H1 (cell line): ENCODE results near the gene COPZ1. TPM values are rescaled to one million over a fixed set of nuclear protein-coding genes. Genes with fewer than 3 reads are reported as not detected.

Source experiments
- EGR1 ChIP-seq: IDR thresholded peaks from 2 replicates; pipeline ENCODE4 v1.6.1; 2011; ENCODE audit warnings: low read depth, low read length, borderline replicate concordance
- POU5F1 ChIP-seq: IDR thresholded peaks from 2 replicates; pipeline ENCODE4 v1.6.1; 2011; ENCODE audit warnings: low read depth, mild to moderate bottlenecking, low read length, moderate library complexity
- SRF ChIP-seq: IDR thresholded peaks from 2 replicates; pipeline ENCODE4 v1.6.1; 2011; ENCODE audit warnings: mild to moderate bottlenecking, low read depth, low read length, moderate library complexity
- USF2 ChIP-seq: IDR thresholded peaks from 2 replicates; pipeline ENCODE4 v1.6.1; 2011; ENCODE audit warnings: low read length, improper control_type of control experiment
- polyA plus RNA-seq, 7 experiments: library from polyadenylated mRNA; depleted of rRNA in 3 of 7; stranded (reverse) in 5 of 7; unstranded in 2 of 7; fragments of >200 nt in 5 of 7; fragments of 200-250 nt in 2 of 7; gene quantifications; 1 replicate in 5 of 7; 2 replicates in 1 of 7; 4 replicates in 1 of 7; pipeline versions ENCODE4 v1.2.1 to v1.2.3, GENCODE V29; 2011 to 2013; ENCODE audit warnings: missing spikeins in 2 of 7, mixed read lengths in 2 of 7
- total RNA-seq: library from RNA; stranded (reverse); fragmentation: NEBNext Ultra II Directional; extraction: Animal tissue kit (Norgen Biotek cat#: 25700); gene quantifications from 2 replicates; pipeline ENCODE4 v1.2.1, GENCODE V29; 2021

COPZ1 gene
- total and polyA plus RNA-seq, 2 of the 8 experiments (the other 6 are each of a cell fraction or from before 2014, with no cell fraction given), result 103 to 133 TPM

- TF ChIP-seq USF2, result no peak
- TF ChIP-seq SRF, result no peak
- no peak for TF ChIP-seq EGR1
- no peak for TF ChIP-seq POU5F1
Measured at GRCh38 chr12:54369597-54370131, 44.7 kb downstream of the COPZ1 start (continued).
